ENCODE measurements around the gene MARCKS.
"Not testable (repeated sequence)": the region's sequence is repeated elsewhere in the genome, so short reads cannot be mapped to it uniquely, and the experiment has no call there.

MARCKS gene

DNA sequence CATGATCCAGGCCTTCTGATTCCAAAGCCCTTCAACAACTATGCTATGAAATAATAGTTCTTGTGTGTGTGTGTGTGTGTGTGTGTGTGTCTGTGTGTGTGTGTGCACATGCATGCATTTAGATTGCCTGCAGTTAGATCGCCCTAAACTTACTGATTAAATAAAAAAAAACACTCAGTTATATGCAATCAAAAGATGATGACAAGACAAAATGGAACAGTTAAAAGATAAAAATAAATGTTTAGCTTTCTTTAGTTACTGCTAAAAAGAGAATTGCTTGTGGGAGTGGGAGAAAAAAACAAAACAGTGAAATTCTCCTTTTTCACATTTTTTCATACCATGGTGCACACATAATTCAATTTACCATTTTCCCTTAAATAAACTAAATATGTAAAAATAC lies 29.4 kb downstream of the MARCKS start:
- DNase-seq, result no peak

DNA sequence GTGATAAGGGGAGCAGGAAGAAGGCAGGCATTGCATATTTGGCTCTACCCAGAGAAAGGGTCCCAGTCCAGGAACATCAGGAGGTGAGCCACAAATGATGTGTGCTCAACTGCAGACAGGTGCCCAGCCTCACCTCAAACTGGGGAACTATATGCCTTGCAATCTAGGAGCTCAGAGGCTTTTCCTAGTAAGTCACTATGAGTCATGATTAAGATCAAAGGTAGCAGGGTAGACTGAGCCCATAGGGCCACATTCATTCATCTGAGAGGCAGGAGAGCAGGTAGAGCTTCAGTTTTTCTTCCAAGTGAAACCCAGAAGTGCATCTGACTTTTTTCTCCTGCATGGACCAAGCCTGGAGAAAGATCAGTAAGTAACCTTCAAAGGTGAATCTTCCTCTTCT lies 31.3 kb downstream of the MARCKS start:
- no peak for DNase-seq

DNA sequence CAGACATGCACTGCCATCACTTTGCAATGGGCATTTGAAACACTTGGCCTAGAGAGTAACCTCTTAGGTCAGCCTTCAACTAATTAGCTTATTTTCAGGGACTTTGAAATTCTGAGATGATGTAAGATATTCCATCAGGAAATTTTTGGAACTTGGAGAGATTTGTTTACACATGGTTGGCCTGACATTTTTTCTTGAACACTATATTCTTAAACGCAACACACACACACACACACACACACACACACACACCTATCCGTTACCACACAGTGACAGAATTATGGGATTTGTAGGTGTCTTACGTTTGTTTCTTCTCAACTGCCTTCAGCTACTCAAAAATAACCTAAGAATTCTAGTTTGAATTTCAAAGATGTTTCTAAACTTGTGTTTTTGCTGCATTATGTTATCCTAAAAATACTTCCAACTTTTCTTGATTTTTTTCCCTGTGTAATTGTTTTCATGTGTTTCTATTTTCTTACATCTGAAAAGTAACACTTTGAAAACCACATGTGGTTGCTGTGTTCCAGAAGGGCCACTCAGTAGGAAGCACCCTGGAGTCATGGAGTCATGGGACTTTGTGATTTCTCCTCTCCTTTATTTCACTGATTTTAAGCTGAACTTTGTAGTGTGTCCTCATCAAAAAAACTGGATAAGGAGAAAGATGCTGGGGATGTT lies 31.9 kb downstream of the MARCKS start:
- no peak for DNase-seq

DNA sequence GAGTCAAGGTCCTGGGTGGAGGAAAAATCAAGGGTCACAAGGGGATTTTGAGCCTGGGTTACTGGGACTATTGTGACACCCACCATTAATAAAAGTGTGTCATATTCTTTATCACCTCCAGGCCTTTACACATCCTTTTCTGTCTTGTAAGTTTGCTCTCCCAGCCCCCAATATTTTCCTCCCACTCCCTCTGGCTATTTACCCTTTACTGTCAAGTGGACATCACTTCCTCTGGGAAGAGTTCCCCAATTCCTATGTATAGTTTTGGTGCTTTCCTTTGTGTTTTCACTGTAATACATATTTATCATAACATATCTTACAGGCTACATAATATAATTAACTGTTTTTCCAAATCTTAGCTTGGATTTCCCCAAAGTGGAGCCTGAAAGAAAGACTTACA lies 36.3 kb downstream of the MARCKS start:
- peak; percentile 22 to 50 for DNase-seq

DNA sequence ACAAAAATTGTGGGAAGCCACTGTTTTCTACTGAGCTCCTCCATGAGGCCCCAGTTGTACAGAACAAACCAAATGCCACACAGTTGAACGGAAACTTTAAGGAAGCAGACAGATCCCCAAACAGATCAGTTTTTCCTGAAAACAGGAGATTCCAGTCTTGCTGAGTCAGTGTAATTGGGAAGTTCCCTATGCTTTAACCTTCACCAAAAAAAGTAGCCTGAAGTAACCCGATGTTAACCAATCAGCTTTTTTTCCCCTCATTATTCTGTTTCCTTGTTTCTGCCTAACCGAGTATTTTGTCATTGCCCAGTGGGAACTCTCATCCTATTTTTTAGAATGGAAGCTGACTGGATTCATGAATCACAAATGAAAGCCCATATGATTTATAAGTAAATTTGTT lies 36.7 kb downstream of the MARCKS start:
- DNase-seq, result peak; percentile 30 to 67

DNA sequence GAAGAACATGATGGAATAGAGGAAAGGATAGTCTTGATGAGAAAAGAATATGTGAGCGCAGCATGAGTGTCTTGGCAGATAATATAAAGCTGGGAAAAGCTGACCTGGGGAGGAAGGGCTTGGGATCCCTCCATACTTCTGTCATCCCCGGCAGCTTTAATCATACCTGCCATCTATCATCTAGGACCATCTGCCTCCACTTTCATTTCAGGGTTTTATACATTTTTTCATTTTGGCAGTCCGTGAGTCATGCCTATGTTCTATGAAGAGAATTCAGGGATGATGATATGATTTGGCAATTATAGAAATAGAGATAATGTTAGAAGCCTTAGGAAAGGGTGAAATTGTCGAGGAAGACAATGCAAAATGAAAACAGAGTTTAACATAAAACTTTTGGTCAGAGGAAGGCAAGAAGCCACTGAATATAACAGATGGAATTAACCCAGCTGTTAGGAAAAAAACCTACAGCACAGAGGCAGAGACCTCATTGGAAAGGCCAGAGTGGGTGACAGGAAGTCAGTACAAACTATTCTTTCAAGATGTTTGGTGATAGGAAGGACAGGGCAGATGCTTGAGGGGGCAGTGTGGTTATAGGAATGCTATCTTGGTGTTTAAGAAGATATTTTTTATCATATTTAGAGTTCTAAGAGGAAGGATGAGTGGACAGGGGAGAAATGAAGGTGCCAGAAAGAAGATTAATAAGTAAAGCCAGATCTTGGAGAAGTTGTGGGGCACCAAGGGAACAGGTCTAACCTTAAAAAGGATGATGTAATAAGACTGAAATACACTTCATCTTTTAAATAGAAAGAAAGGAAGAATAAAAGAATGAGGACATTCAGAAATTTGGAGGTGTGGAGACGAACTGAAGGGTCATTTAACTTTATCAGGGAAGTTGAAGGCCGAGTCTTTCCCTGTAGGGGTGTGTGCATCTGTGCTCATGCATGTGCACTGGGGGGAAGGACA lies 37.8 kb downstream of the MARCKS start:
- no peak for DNase-seq

DNA sequence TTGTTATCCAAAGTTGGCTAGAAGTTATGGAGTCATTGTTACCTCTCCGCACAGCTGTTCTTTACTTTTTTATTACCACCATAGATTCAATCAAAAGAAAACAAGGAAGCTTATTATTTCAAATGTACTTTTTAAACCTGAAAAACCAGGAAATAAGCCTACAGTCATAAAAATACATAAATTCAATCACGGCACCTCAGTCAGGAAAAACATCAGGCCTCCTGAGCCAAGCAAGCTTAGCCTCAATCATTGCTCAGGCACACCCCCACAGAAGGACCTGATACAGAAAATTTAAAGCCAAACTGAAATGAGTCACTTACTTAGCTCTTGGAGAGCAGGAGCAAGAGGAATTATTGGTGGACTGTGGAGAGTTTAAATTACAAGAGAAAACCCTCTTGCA lies 44.3 kb downstream of the MARCKS start:
- no peak for DNase-seq

- DNase-seq, result no peak
Measured at GRCh38 chr6:113903666-113904330, 46.7 kb downstream of the MARCKS start.

GRCh38 chr6:113907102-113907815 lies 50.1 kb downstream of the MARCKS start:
- DNase-seq, result peak; percentile 52 to 57

DNA sequence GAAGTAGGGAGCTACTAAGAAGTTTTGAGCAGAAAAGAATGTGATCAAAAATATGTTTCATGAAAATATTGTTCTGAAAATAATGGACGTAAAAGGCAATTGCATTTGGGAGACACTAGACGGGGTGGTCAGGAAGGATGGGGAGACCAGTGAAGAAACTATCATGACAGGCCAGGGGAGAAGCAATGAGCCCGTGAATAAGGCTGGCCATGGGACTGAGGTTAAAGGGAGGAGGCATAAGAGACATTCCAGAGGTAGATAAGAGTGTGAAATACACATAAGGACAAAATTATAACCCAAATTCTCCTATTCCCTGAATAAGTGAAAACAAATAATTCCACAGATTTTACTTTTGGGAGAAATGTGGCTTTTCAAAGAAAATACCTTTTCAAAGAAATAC lies 51.7 kb downstream of the MARCKS start:
- DNase-seq, result no peak

DNA sequence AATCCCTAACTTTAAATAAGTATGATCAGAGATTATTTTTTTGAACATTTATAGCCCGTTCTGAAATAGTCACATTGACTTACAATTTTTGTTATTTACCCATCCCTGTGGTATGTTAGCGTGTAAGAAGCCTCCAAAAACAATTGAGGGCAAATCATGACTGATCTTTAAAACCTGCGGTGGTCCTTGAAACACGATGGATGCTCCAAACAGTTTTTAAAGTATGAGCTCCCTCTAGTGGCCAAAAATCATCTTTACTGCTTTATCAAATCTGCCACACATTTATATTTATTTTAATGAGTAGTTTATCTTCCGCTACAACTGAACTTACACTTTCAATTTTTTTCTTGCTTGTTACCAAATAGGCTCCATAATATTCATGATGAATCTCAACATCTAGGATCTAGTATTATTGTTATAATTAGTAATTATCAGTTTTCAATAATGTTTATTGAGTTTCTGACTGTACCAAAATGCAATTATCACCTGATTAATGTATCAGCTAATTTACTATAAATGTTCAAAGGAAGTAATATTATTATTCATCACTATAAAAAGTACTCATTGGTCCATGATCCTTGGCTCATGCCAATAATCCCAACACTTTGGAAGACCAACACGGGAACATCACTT lies 52.2 kb downstream of the MARCKS start:
- DNase-seq, result peak; percentile 35 to 92

GRCh38 chr6:113910285-113910684 lies 53.1 kb downstream of the MARCKS start:
- DNase-seq, result not testable (repeated sequence)

Data from inflammatory macrophage treated with lipopolysaccharide for 1 hour (primary cell).